Measurements from ENCODE around the gene SULT1E1. TPM values are rescaled to one million over a fixed set of nuclear protein-coding genes. Genes with fewer than 3 reads are reported as not detected.

Gene SULT1E1
- total RNA-seq, 1 donor from 2014 or later = 114 TPM

DNA sequence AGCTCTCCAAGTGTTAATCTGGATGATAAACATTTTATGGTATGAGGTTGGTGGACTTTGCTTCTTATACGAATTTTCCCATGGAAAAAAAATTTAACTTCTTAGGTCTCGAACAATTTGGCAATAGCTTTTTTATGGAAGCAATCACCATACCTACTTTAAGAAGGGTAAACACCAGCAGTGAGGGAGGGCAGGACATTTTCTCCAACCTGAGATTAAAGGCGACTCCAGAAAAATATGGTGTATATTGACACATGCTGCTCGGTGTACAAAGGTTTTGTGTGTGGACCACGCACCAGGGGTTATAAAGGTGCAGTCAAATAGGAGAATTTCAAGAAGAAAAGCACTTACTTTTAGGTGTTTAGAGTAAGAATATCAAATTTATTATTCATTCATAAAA lies 34.2 kb upstream of the SULT1E1 start:
- Histone ChIP-seq H3K4me3 (no peak overlapping the region), H3K27me3 (no peaks in the 10 kb centered on the region), H3K27ac (no peak overlapping the region), H3K9me3 (no peaks in the 10 kb centered on the region), H3K4me1 (no peaks in the 10 kb centered on the region), H3K36me3 (no peaks in the 10 kb centered on the region)
- TF ChIP-seq, protein P1, sequence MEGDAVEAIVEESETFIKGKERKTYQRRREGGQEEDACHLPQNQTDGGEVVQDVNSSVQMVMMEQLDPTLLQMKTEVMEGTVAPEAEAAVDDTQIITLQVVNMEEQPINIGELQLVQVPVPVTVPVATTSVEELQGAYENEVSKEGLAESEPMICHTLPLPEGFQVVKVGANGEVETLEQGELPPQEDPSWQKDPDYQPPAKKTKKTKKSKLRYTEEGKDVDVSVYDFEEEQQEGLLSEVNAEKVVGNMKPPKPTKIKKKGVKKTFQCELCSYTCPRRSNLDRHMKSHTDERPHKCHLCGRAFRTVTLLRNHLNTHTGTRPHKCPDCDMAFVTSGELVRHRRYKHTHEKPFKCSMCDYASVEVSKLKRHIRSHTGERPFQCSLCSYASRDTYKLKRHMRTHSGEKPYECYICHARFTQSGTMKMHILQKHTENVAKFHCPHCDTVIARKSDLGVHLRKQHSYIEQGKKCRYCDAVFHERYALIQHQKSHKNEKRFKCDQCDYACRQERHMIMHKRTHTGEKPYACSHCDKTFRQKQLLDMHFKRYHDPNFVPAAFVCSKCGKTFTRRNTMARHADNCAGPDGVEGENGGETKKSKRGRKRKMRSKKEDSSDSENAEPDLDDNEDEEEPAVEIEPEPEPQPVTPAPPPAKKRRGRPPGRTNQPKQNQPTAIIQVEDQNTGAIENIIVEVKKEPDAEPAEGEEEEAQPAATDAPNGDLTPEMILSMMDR (IDR thresholded peaks at IDR 0.05) = no peak
- TF ChIP-seq POLR2AphosphoS5 (IDR thresholded peaks at IDR 0.05; ENCODE audit: insufficient read depth in 1 of 2, low read depth in 1 of 2) (no peak), POLR2A (IDR thresholded peaks at IDR 0.05) (no peak)
- intact Hi-C loops (cut with DNase I) = no loop called here
- DNase-seq (ENCODE audit: extremely low spot score in 2 of 2) = no peak

DNA sequence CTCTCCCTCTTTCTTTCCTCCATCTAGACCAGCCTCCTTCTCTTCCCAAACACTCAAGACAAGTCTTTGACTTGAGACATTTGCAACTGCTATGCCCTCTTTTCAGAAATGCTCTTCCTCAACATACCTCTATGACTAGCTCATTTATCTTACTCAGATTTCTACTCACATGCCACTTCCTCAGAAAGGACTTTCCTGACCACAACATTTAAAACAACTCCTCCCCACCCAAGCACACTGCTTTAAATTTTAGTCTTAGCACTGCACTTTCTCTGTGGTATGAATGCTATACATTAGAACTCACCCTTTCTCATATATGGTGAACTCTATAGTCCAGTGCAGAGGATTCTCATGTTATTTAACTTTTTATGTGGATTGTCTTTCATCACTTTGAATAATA lies 28.4 kb upstream of the SULT1E1 start:
- H3K4me3 ChIP-seq = no peak overlapping the region
- intact Hi-C loops (cut with DNase I) = no loop called here
- H3K27me3 ChIP-seq = no peaks in the 10 kb centered on the region
- H3K36me3 ChIP-seq = no peaks in the 10 kb centered on the region
- no peak overlapping the region for H3K27ac ChIP-seq
- H3K4me1 ChIP-seq = no peaks in the 10 kb centered on the region
- no peaks in the 10 kb centered on the region for H3K9me3 ChIP-seq
- DNase-seq (ENCODE audit: extremely low spot score in 2 of 2) = no peak
- TF ChIP-seq POLR2A (IDR thresholded peaks at IDR 0.05) (no peak), POLR2AphosphoS5 (IDR thresholded peaks at IDR 0.05; ENCODE audit: insufficient read depth in 1 of 2, low read depth in 1 of 2) (no peak)
- TF ChIP-seq, protein P1 (IDR thresholded peaks at IDR 0.05) = no peak

DNA sequence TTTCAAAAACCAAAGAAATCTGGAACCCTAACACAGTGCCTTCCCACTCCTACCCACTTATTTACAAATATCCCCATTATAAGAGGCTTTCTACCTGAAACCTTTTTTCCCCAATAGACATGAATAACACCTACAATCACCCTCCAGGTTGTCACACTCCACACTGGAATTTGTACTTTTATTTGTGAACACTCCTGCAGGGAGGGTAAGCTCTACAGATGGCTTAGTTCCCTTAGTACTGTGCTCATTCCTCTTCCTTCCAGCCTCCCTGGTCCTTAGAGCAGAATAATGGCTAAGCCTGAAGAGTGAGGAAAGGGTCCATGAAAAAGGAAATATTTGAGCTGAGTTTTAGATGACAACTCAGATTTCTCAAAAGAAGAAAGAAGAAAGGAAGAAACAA lies 22.2 kb upstream of the SULT1E1 start:
- TF ChIP-seq POLR2A (IDR thresholded peaks at IDR 0.05) = no peak
- TF ChIP-seq, protein P1 (IDR thresholded peaks at IDR 0.05) = no peak
- TF ChIP-seq POLR2AphosphoS5 (IDR thresholded peaks at IDR 0.05; ENCODE audit: insufficient read depth in 1 of 2, low read depth in 1 of 2) = no peak
- no peaks in the 10 kb centered on the region for H3K27me3 ChIP-seq
- no peak for DNase-seq (ENCODE audit: extremely low spot score in 2 of 2)
- no peaks in the 10 kb centered on the region for H3K36me3 ChIP-seq
- H3K4me1 ChIP-seq = no peaks in the 10 kb centered on the region
- intact Hi-C loops (cut with DNase I) = loop anchor here (5.0 kb wide), 1 partner anchor 190 kb away; no protein-coding TSS in a partner anchor
- no peaks in the 10 kb centered on the region for H3K9me3 ChIP-seq
- no peak overlapping the region for H3K4me3 ChIP-seq
- H3K27ac ChIP-seq = no peak overlapping the region

DNA sequence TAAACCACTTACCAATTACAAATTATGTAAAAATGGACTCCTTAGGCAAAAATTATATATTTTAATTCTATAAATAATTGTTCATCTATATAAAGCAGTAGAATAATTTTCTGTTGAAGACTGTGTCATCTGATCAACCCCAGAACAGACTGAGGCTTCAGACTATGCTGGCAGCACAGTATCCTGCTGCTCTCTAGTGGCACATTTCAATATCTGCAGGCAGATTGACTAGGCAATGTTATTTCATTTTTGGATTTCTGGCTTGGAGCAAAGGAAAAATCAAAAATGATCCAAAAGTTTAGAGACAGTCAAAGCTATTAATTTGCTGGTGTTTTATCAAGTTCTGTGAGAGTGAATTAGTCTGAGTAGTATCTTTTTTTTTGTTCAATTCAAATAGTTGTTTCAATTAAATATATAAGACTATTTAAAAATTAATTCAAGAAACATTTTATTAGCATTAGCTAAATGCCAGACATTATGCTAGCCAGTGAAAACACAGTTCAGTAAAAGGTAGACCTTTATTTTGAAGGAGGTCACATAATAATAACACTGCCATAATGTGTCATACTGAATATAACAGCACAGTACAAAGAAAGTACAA lies 21.3 kb upstream of the SULT1E1 start:
- H3K27me3 ChIP-seq = no peaks in the 10 kb centered on the region
- intact Hi-C loops (cut with DNase I) = loop anchor here (5.0 kb wide), 1 partner anchor 189 kb away; no protein-coding TSS in a partner anchor

DNA sequence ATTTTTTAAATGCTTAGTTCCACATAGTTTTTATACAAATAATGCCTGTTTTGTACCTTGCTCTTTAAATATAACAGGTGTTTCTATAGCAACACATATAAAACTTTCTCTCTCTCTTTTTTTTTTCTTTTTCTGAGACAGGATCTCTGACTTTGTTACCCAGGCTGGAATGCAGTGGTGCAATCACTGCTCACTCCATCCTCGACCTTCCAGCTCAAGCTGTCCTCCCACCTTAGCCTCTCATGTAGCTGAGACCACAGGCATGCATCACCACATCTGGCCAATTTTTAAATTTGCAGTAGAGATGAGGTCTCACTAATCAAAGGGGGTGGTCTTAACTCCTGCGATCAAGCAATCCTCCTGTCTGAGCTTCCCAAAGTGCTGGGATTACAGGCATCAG lies 18.3 kb upstream of the SULT1E1 start:
- Histone ChIP-seq H3K27me3 (no peaks in the 10 kb centered on the region), H3K36me3 (no peaks in the 10 kb centered on the region), H3K27ac (no peak overlapping the region), H3K9me3 (no peaks in the 10 kb centered on the region), H3K4me3 (no peak overlapping the region), H3K4me1 (no peaks in the 10 kb centered on the region)
- no peak for DNase-seq (ENCODE audit: extremely low spot score in 2 of 2)
- intact Hi-C loops (cut with DNase I) = no loop called here
- TF ChIP-seq POLR2AphosphoS5 (IDR thresholded peaks at IDR 0.05; ENCODE audit: insufficient read depth in 1 of 2, low read depth in 1 of 2) = no peak
- no peak for TF ChIP-seq POLR2A (IDR thresholded peaks at IDR 0.05)
- TF ChIP-seq, protein P1 (IDR thresholded peaks at IDR 0.05) = no peak

More for the DNA sequence above, 21.3 kb upstream of the SULT1E1 start:
- Histone ChIP-seq H3K9me3 (no peaks in the 10 kb centered on the region), H3K27ac (no peak overlapping the region), H3K4me3 (no peak overlapping the region), H3K4me1 (no peaks in the 10 kb centered on the region), H3K36me3 (no peaks in the 10 kb centered on the region)
- peak in 1 of 2 donors; percentile 29 for TF ChIP-seq POLR2AphosphoS5 (IDR thresholded peaks at IDR 0.05; ENCODE audit: insufficient read depth in 1 of 2, low read depth in 1 of 2)
- no peak for TF ChIP-seq POLR2A (IDR thresholded peaks at IDR 0.05)
- TF ChIP-seq, protein P1 (IDR thresholded peaks at IDR 0.05) = peak; percentile 10 to 76 (median 52)
- DNase-seq (ENCODE audit: extremely low spot score in 2 of 2) = no peak

Measured in vagina (tissue), 2 donors.